ENCODE data around the gene IAH1. TPM values are rescaled to one million over a fixed set of nuclear protein-coding genes. Genes with fewer than 3 reads are reported as not detected.

The IAH1 gene
- total RNA-seq, 1 donor from 2014 or later, result 57.9 TPM

- H3K4me3 ChIP-seq (ENCODE audit: low read length in 3 of 3), result no peak overlapping the region
- peaks cover 12 to 22% (median 20%) of the 10 kb centered on the region in 3 donors for H3K36me3 ChIP-seq (ENCODE audit: control insufficient read depth in 3 of 3, insufficient read depth in 3 of 3, low read length in 3 of 3)
- H3K9ac ChIP-seq (ENCODE audit: low read depth in 1 of 3, low read length in 3 of 3), result no peak overlapping the region
- H3K27me3 ChIP-seq (ENCODE audit: control insufficient read depth in 3 of 3, insufficient read depth in 3 of 3, low read length in 3 of 3), result no peaks in the 10 kb centered on the region
- H3K4me1 ChIP-seq (ENCODE audit: control insufficient read depth in 3 of 3, insufficient read depth in 3 of 3, low read length in 3 of 3), result no peaks in the 10 kb centered on the region
- H3K27ac ChIP-seq (ENCODE audit: low read depth, low read length), result no peak overlapping the region
- no peaks in the 10 kb centered on the region for H3K9me3 ChIP-seq (ENCODE audit: control insufficient read depth in 3 of 3, low read length in 3 of 3)
Measured at GRCh38 chr2:9451231-9451630, 23.1 kb upstream of the IAH1 start.

GRCh38 chr2:9460441-9461017 lies 13.8 kb upstream of the IAH1 start:
- H3K36me3 ChIP-seq (ENCODE audit: control insufficient read depth in 3 of 3, insufficient read depth in 3 of 3, low read length in 3 of 3), result peaks cover 2 to 20% (median 12%) of the 10 kb centered on the region in 3 donors
- no peak overlapping the region for H3K27ac ChIP-seq (ENCODE audit: low read depth, low read length)
- H3K27me3 ChIP-seq (ENCODE audit: control insufficient read depth in 3 of 3, insufficient read depth in 3 of 3, low read length in 3 of 3), result no peaks in the 10 kb centered on the region
- no peak overlapping the region for H3K9ac ChIP-seq (ENCODE audit: low read depth in 1 of 3, low read length in 3 of 3)
- H3K4me1 ChIP-seq (ENCODE audit: control insufficient read depth in 3 of 3, insufficient read depth in 3 of 3, low read length in 3 of 3), result no peaks in the 10 kb centered on the region
- no peak overlapping the region for H3K4me3 ChIP-seq (ENCODE audit: low read length in 3 of 3)
- no peaks in the 10 kb centered on the region for H3K9me3 ChIP-seq (ENCODE audit: control insufficient read depth in 3 of 3, low read length in 3 of 3)

- no peak overlapping the region for H3K4me3 ChIP-seq (ENCODE audit: low read length in 3 of 3)
- no peaks in the 10 kb centered on the region for H3K4me1 ChIP-seq (ENCODE audit: control insufficient read depth in 3 of 3, insufficient read depth in 3 of 3, low read length in 3 of 3)
- H3K9me3 ChIP-seq (ENCODE audit: control insufficient read depth in 3 of 3, low read length in 3 of 3), result no peaks in the 10 kb centered on the region
- no peak overlapping the region for H3K27ac ChIP-seq (ENCODE audit: low read depth, low read length)
- H3K36me3 ChIP-seq (ENCODE audit: control insufficient read depth in 3 of 3, insufficient read depth in 3 of 3, low read length in 3 of 3), result peaks cover 2 to 20% (median 14%) of the 10 kb centered on the region in 3 donors
- no peaks in the 10 kb centered on the region for H3K27me3 ChIP-seq (ENCODE audit: control insufficient read depth in 3 of 3, insufficient read depth in 3 of 3, low read length in 3 of 3)
- no peak overlapping the region for H3K9ac ChIP-seq (ENCODE audit: low read depth in 1 of 3, low read length in 3 of 3)
Measured at GRCh38 chr2:9461079-9461478, 13.3 kb upstream of the IAH1 start.

GRCh38 chr2:9462313-9462712 lies 12.0 kb upstream of the IAH1 start:
- H3K4me1 ChIP-seq (ENCODE audit: control insufficient read depth in 3 of 3, insufficient read depth in 3 of 3, low read length in 3 of 3), result no peaks in the 10 kb centered on the region
- H3K27me3 ChIP-seq (ENCODE audit: control insufficient read depth in 3 of 3, insufficient read depth in 3 of 3, low read length in 3 of 3), result no peaks in the 10 kb centered on the region
- no peak overlapping the region for H3K9ac ChIP-seq (ENCODE audit: low read depth in 1 of 3, low read length in 3 of 3)
- no peak overlapping the region for H3K27ac ChIP-seq (ENCODE audit: low read depth, low read length)
- H3K36me3 ChIP-seq (ENCODE audit: control insufficient read depth in 3 of 3, insufficient read depth in 3 of 3, low read length in 3 of 3), result peaks cover 0 to 23% (median 17%) of the 10 kb centered on the region in 3 donors
- H3K4me3 ChIP-seq (ENCODE audit: low read length in 3 of 3), result no peak overlapping the region
- H3K9me3 ChIP-seq (ENCODE audit: control insufficient read depth in 3 of 3, low read length in 3 of 3), result no peaks in the 10 kb centered on the region

GRCh38 chr2:9462886-9463697 lies 11.3 kb upstream of the IAH1 start:
- Histone ChIP-seq H3K27ac (ENCODE audit: low read depth, low read length) (no peak overlapping the region), H3K27me3 (ENCODE audit: control insufficient read depth in 3 of 3, insufficient read depth in 3 of 3, low read length in 3 of 3) (no peaks in the 10 kb centered on the region), H3K36me3 (ENCODE audit: control insufficient read depth in 3 of 3, insufficient read depth in 3 of 3, low read length in 3 of 3) (peaks cover 3 to 23% (median 21%) of the 10 kb centered on the region in 3 donors), H3K4me3 (ENCODE audit: low read length in 3 of 3) (no peak overlapping the region), H3K9ac (ENCODE audit: low read depth in 1 of 3, low read length in 3 of 3) (peak overlapping the region in 1 of 3 donors; percentile 25), H3K9me3 (ENCODE audit: control insufficient read depth in 3 of 3, low read length in 3 of 3) (no peaks in the 10 kb centered on the region), H3K4me1 (ENCODE audit: control insufficient read depth in 3 of 3, insufficient read depth in 3 of 3, low read length in 3 of 3) (no peaks in the 10 kb centered on the region)

- no peak overlapping the region for H3K4me3 ChIP-seq (ENCODE audit: low read length in 3 of 3)
- no peak overlapping the region for H3K27ac ChIP-seq (ENCODE audit: low read depth, low read length)
- peaks cover 3 to 24% (median 22%) of the 10 kb centered on the region in 3 donors for H3K36me3 ChIP-seq (ENCODE audit: control insufficient read depth in 3 of 3, insufficient read depth in 3 of 3, low read length in 3 of 3)
- H3K9me3 ChIP-seq (ENCODE audit: control insufficient read depth in 3 of 3, low read length in 3 of 3), result no peaks in the 10 kb centered on the region
- no peak overlapping the region for H3K9ac ChIP-seq (ENCODE audit: low read depth in 1 of 3, low read length in 3 of 3)
- no peaks in the 10 kb centered on the region for H3K4me1 ChIP-seq (ENCODE audit: control insufficient read depth in 3 of 3, insufficient read depth in 3 of 3, low read length in 3 of 3)
- H3K27me3 ChIP-seq (ENCODE audit: control insufficient read depth in 3 of 3, insufficient read depth in 3 of 3, low read length in 3 of 3), result no peaks in the 10 kb centered on the region
Measured at GRCh38 chr2:9463698-9464034, 10.7 kb upstream of the IAH1 start.

- Histone ChIP-seq H3K27ac (ENCODE audit: low read depth, low read length) (no peak overlapping the region), H3K9me3 (ENCODE audit: control insufficient read depth in 3 of 3, low read length in 3 of 3) (no peaks in the 10 kb centered on the region), H3K9ac (ENCODE audit: low read depth in 1 of 3, low read length in 3 of 3) (no peak overlapping the region), H3K27me3 (ENCODE audit: control insufficient read depth in 3 of 3, insufficient read depth in 3 of 3, low read length in 3 of 3) (no peaks in the 10 kb centered on the region), H3K4me1 (ENCODE audit: control insufficient read depth in 3 of 3, insufficient read depth in 3 of 3, low read length in 3 of 3) (no peaks in the 10 kb centered on the region), H3K4me3 (ENCODE audit: low read length in 3 of 3) (no peak overlapping the region), H3K36me3 (ENCODE audit: control insufficient read depth in 3 of 3, insufficient read depth in 3 of 3, low read length in 3 of 3) (peaks cover 5 to 24% (median 21%) of the 10 kb centered on the region in 3 donors)
Measured at GRCh38 chr2:9465170-9465569, 9.2 kb upstream of the IAH1 start.

- H3K4me3 ChIP-seq (ENCODE audit: low read length in 3 of 3), result no peak overlapping the region
- H3K4me1 ChIP-seq (ENCODE audit: control insufficient read depth in 3 of 3, insufficient read depth in 3 of 3, low read length in 3 of 3), result no peaks in the 10 kb centered on the region
- H3K9ac ChIP-seq (ENCODE audit: low read depth in 1 of 3, low read length in 3 of 3), result no peak overlapping the region
- H3K36me3 ChIP-seq (ENCODE audit: control insufficient read depth in 3 of 3, insufficient read depth in 3 of 3, low read length in 3 of 3), result peaks cover 5 to 22% (median 17%) of the 10 kb centered on the region in 3 donors
- H3K9me3 ChIP-seq (ENCODE audit: control insufficient read depth in 3 of 3, low read length in 3 of 3), result no peaks in the 10 kb centered on the region
- no peaks in the 10 kb centered on the region for H3K27me3 ChIP-seq (ENCODE audit: control insufficient read depth in 3 of 3, insufficient read depth in 3 of 3, low read length in 3 of 3)
- H3K27ac ChIP-seq (ENCODE audit: low read depth, low read length), result no peak overlapping the region
Measured at GRCh38 chr2:9466147-9466683, 8.1 kb upstream of the IAH1 start.

GRCh38 chr2:9467687-9468086 lies 6.7 kb upstream of the IAH1 start:
- Histone ChIP-seq H3K4me3 (ENCODE audit: low read length in 3 of 3) (no peak overlapping the region), H3K4me1 (ENCODE audit: control insufficient read depth in 3 of 3, insufficient read depth in 3 of 3, low read length in 3 of 3) (no peaks in the 10 kb centered on the region), H3K27me3 (ENCODE audit: control insufficient read depth in 3 of 3, insufficient read depth in 3 of 3, low read length in 3 of 3) (no peaks in the 10 kb centered on the region), H3K36me3 (ENCODE audit: control insufficient read depth in 3 of 3, insufficient read depth in 3 of 3, low read length in 3 of 3) (peaks cover 5 to 26% (median 11%) of the 10 kb centered on the region in 3 donors), H3K9me3 (ENCODE audit: control insufficient read depth in 3 of 3, low read length in 3 of 3) (no peaks in the 10 kb centered on the region), H3K9ac (ENCODE audit: low read depth in 1 of 3, low read length in 3 of 3) (peak overlapping the region in 1 of 3 donors; percentile 3), H3K27ac (ENCODE audit: low read depth, low read length) (no peak overlapping the region)

GRCh38 chr2:9471206-9471605 lies 3.1 kb upstream of the IAH1 start:
- Histone ChIP-seq H3K27me3 (ENCODE audit: control insufficient read depth in 3 of 3, insufficient read depth in 3 of 3, low read length in 3 of 3) (no peaks in the 10 kb centered on the region), H3K9ac (ENCODE audit: low read depth in 1 of 3, low read length in 3 of 3) (no peak overlapping the region), H3K27ac (ENCODE audit: low read depth, low read length) (no peak overlapping the region), H3K4me1 (ENCODE audit: control insufficient read depth in 3 of 3, insufficient read depth in 3 of 3, low read length in 3 of 3) (peaks cover 9 to 16% (median 15%) of the 10 kb centered on the region in 3 donors), H3K36me3 (ENCODE audit: control insufficient read depth in 3 of 3, insufficient read depth in 3 of 3, low read length in 3 of 3) (peaks cover 6 to 15% (median 9%) of the 10 kb centered on the region in 3 donors), H3K4me3 (ENCODE audit: low read length in 3 of 3) (no peak overlapping the region), H3K9me3 (ENCODE audit: control insufficient read depth in 3 of 3, low read length in 3 of 3) (no peaks in the 10 kb centered on the region)

All from skeletal muscle tissue (tissue), 4 donors.